ENCODE data around the gene ADGRF5. TPM values are rescaled to one million over a fixed set of nuclear protein-coding genes. Genes with fewer than 3 reads are reported as not detected.

Gene ADGRF5
- total RNA-seq, 1 donor from 2014 or later = not detected

GRCh38 chr6:46940433-46941226, 18.9 kb upstream of the ADGRF5 start:
- no peaks in the 10 kb centered on the region for H3K36me3 Mint-ChIP-seq (ENCODE audit: unreplicated experiment)
- H3K27ac Mint-ChIP-seq (ENCODE audit: unreplicated experiment) = no peak overlapping the region

DNA sequence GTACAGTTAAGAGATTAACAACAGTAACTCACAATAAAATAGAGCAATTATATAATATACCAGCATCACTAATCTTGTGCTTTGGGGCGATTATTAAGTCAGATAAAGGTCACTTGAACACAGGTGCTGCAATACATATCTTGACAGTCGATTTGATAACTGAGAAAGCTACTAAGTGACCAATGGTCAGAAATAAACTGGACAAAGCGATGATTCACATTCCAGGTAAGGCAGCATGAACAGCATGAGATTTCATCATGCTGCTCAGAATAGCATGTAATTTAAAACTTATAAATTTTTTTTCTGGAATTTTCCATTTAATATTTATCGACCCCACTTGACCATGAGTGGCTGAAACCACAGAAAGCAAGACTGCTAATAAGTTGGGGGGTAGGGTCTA, 15.9 kb upstream of the ADGRF5 start:
- TF ChIP-seq CTCF (IDR thresholded peaks at IDR 0.05) = no peak
- Mint-ChIP-seq H3K36me3 (ENCODE audit: unreplicated experiment) (no peaks in the 10 kb centered on the region), H3K9me3 (ENCODE audit: unreplicated experiment) (no peaks in the 10 kb centered on the region), H3K4me3 (ENCODE audit: unreplicated experiment) (no peak overlapping the region), H3K4me1 (ENCODE audit: unreplicated experiment) (no peaks in the 10 kb centered on the region), H3K27ac (ENCODE audit: unreplicated experiment) (no peak overlapping the region), H3K27me3 (ENCODE audit: unreplicated experiment) (peaks cover 13% of the 10 kb centered on the region)
- no peak for DNase-seq (ENCODE audit: extremely low spot score, unreplicated experiment)

More at GRCh38 chr6:46940433-46941226, 18.9 kb upstream of the ADGRF5 start:
- no peak for DNase-seq (ENCODE audit: extremely low spot score, unreplicated experiment)
- Mint-ChIP-seq H3K27me3 (ENCODE audit: unreplicated experiment) (peaks cover 7% of the 10 kb centered on the region), H3K9me3 (ENCODE audit: unreplicated experiment) (no peaks in the 10 kb centered on the region), H3K4me3 (ENCODE audit: unreplicated experiment) (no peak overlapping the region), H3K4me1 (ENCODE audit: unreplicated experiment) (no peaks in the 10 kb centered on the region)
- TF ChIP-seq CTCF (IDR thresholded peaks at IDR 0.05) = no peak

DNA sequence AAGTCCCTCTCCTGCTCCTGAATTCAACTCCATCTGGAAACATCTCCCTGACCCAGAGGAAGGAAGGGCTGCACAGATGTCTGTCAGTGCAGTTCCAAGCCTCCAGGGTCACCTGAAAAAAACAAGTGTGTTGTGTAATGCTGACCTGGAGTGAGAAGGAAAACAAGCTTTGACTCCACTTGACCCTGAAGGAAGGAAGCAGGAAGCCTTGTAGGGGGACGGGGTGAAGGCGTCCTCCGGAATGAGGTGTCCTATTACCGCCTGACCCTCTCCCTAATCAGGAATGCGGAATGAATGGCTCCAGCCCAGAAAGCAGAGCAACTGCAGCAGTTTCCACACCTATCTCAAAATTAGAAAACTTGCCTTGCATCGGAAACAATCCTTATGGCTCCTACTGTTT, 13.9 kb upstream of the ADGRF5 start:
- H3K27me3 Mint-ChIP-seq (ENCODE audit: unreplicated experiment) = peaks cover 8% of the 10 kb centered on the region
- no peak overlapping the region for H3K27ac Mint-ChIP-seq (ENCODE audit: unreplicated experiment)
- TF ChIP-seq CTCF (IDR thresholded peaks at IDR 0.05) = no peak
- H3K4me1 Mint-ChIP-seq (ENCODE audit: unreplicated experiment) = no peaks in the 10 kb centered on the region
- no peaks in the 10 kb centered on the region for H3K9me3 Mint-ChIP-seq (ENCODE audit: unreplicated experiment)
- H3K4me3 Mint-ChIP-seq (ENCODE audit: unreplicated experiment) = no peak overlapping the region
- H3K36me3 Mint-ChIP-seq (ENCODE audit: unreplicated experiment) = no peaks in the 10 kb centered on the region
- DNase-seq (ENCODE audit: extremely low spot score, unreplicated experiment) = no peak

DNA sequence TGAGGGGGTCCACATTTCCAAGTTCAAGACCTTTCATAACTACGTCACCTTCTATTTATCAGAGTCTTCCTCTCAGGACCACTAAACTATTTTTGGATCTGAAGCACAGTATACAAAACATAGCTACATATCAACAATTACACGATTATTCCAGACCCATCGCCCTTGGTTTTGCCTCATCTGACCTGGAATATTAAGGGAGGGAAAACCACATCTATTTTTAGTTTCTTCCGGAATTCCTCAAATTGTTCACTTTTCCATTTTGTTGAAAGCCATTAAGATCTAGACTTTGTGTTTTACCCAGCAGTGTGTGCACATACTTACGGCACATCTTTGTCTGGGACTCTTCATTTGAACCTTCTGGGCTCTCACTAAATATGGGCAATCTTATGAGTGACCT, 12.0 kb upstream of the ADGRF5 start:
- Mint-ChIP-seq H3K27me3 (ENCODE audit: unreplicated experiment) (peaks cover 8% of the 10 kb centered on the region), H3K9me3 (ENCODE audit: unreplicated experiment) (no peaks in the 10 kb centered on the region), H3K36me3 (ENCODE audit: unreplicated experiment) (no peaks in the 10 kb centered on the region), H3K27ac (ENCODE audit: unreplicated experiment) (no peak overlapping the region), H3K4me3 (ENCODE audit: unreplicated experiment) (no peak overlapping the region), H3K4me1 (ENCODE audit: unreplicated experiment) (no peaks in the 10 kb centered on the region)
- TF ChIP-seq CTCF (IDR thresholded peaks at IDR 0.05) = no peak
- no peak for DNase-seq (ENCODE audit: extremely low spot score, unreplicated experiment)

GRCh38 chr6:46932526-46933319, 11.0 kb upstream of the ADGRF5 start:
- Mint-ChIP-seq H3K9me3 (ENCODE audit: unreplicated experiment) (no peaks in the 10 kb centered on the region), H3K36me3 (ENCODE audit: unreplicated experiment) (no peaks in the 10 kb centered on the region), H3K27ac (ENCODE audit: unreplicated experiment) (no peak overlapping the region), H3K27me3 (ENCODE audit: unreplicated experiment) (peaks cover 5% of the 10 kb centered on the region), H3K4me3 (ENCODE audit: unreplicated experiment) (no peak overlapping the region), H3K4me1 (ENCODE audit: unreplicated experiment) (no peaks in the 10 kb centered on the region)
- no peak for DNase-seq (ENCODE audit: extremely low spot score, unreplicated experiment)
- TF ChIP-seq CTCF (IDR thresholded peaks at IDR 0.05) = no peak

Measured in osteocyte (in vitro differentiated cells).